ENCODE data around the gene PAK2. TPM values are rescaled to one million over a fixed set of nuclear protein-coding genes. Genes with fewer than 3 reads are reported as not detected.

Gene PAK2
- total and polyA plus RNA-seq, 12 donors, result 15.3 to 62.0 (median 46.8) TPM

- DNase-seq, result no peak
- no peaks in the 10 kb centered on the region for H3K36me3 ChIP-seq (replicated peaks in 1 of 2)
- H3K4me3 ChIP-seq, result no peak overlapping the region
- TF ChIP-seq POLR2A (IDR thresholded peaks at IDR 0.05) (no peak), CTCF (IDR thresholded peaks at IDR 0.05) (no peak)
- intact Hi-C loops (cut with DNase I), result no loop called here
- H3K4me1 ChIP-seq (replicated peaks in 1 of 2), result peaks cover 0 to 15% of the 10 kb centered on the region in 2 donors
- H3K27ac ChIP-seq, result no peak overlapping the region
- H3K27me3 ChIP-seq, result no peaks in the 10 kb centered on the region
- H3K9me3 ChIP-seq (replicated peaks in 1 of 3), result no peaks in the 10 kb centered on the region
- 92 to 97% (median 94%) methylated on average over 4 to 6 of the region's 6 CpGs for WGBS, 4 donors
These were observed 50.3 kb downstream of the PAK2 start for GRCh38 chr3:196789885-196790359.

GRCh38 chr3:196790636-196791035 is 51.0 kb downstream of the PAK2 start:
- Histone ChIP-seq H3K9me3 (replicated peaks in 1 of 3) (no peaks in the 10 kb centered on the region), H3K27me3 (no peaks in the 10 kb centered on the region), H3K4me3 (no peak overlapping the region), H3K36me3 (replicated peaks in 1 of 2) (no peaks in the 10 kb centered on the region), H3K4me1 (replicated peaks in 1 of 2) (peaks cover 0 to 15% of the 10 kb centered on the region in 2 donors), H3K27ac (no peak overlapping the region)
- DNase-seq, result no peak
- intact Hi-C loops (cut with DNase I), result no loop called here
- WGBS, 4 donors, result 94 to 97% (median 97%) methylated on average over 6 of the region's 6 CpGs
- TF ChIP-seq CTCF (IDR thresholded peaks at IDR 0.05) (no peak), POLR2A (IDR thresholded peaks at IDR 0.05) (no peak)

- no peak overlapping the region for H3K27ac ChIP-seq
- no peaks in the 10 kb centered on the region for H3K27me3 ChIP-seq
- no peak overlapping the region for H3K4me3 ChIP-seq
- no peaks in the 10 kb centered on the region for H3K36me3 ChIP-seq (replicated peaks in 1 of 2)
- H3K9me3 ChIP-seq (replicated peaks in 1 of 3), result no peaks in the 10 kb centered on the region
- TF ChIP-seq POLR2A (IDR thresholded peaks at IDR 0.05) (no peak), CTCF (IDR thresholded peaks at IDR 0.05) (no peak)
- H3K4me1 ChIP-seq (replicated peaks in 1 of 2), result peaks cover 0 to 15% of the 10 kb centered on the region in 2 donors
- DNase-seq, result peak in 2 of 7 donors; percentile 31 to 33
- intact Hi-C loops (cut with DNase I), result no loop called here
- WGBS, 4 donors, result 70 to 79% (median 72%) methylated on average over 5 of the region's 5 CpGs
These were observed 53.1 kb downstream of the PAK2 start for GRCh38 chr3:196792771-196793170.

GRCh38 chr3:196793246-196793645 is 53.6 kb downstream of the PAK2 start:
- Histone ChIP-seq H3K36me3 (replicated peaks in 1 of 2) (no peaks in the 10 kb centered on the region), H3K27ac (no peak overlapping the region), H3K4me1 (replicated peaks in 1 of 2) (peaks cover 0 to 13% of the 10 kb centered on the region in 2 donors), H3K4me3 (no peak overlapping the region), H3K27me3 (no peaks in the 10 kb centered on the region), H3K9me3 (replicated peaks in 1 of 3) (no peaks in the 10 kb centered on the region)
- intact Hi-C loops (cut with DNase I), result no loop called here
- no peak for DNase-seq
- no peak for TF ChIP-seq CTCF (IDR thresholded peaks at IDR 0.05)
- no peak for TF ChIP-seq POLR2A (IDR thresholded peaks at IDR 0.05)
- WGBS, 4 donors, result 51 to 63% (median 60%) methylated on average over 1 of the region's 1 CpG
